ENCODE measurements around the gene EFL1. TPM values are rescaled to one million over a fixed set of nuclear protein-coding genes. Genes with fewer than 3 reads are reported as not detected.
"Not testable (repeated sequence)": the region's sequence is repeated elsewhere in the genome, so short reads cannot be mapped to it uniquely, and the experiment has no call there.

The EFL1 gene
- polyA plus RNA-seq, 1 of the 3 experiments (the other 2 are of a cell fraction) = 12.3 TPM

GRCh38 chr15:82300883-82301282, 38.3 kb upstream of the EFL1 start:
- WGBS (ENCODE audit: low lambda C conversion rate) = 73% methylated on average over 3 of the region's 7 CpGs
- no peak for DNase-seq
- no peaks in the 10 kb centered on the region for H3F3A ChIP-seq (replicated peaks; ENCODE audit: insufficient read depth)
- no peaks in the 10 kb centered on the region for H3K9me2 ChIP-seq
- no peaks in the 10 kb centered on the region for H3K36me3 ChIP-seq (replicated peaks in 1 of 2; ENCODE audit: control insufficient read depth in 1 of 2, insufficient read depth in 2 of 2, low read length in 1 of 2)
- no peaks in the 10 kb centered on the region for H3K79me2 ChIP-seq (ENCODE audit: insufficient read depth)
- no peaks in the 10 kb centered on the region for H4K20me1 ChIP-seq (ENCODE audit: insufficient read depth)
- H3K4me3 ChIP-seq (ENCODE audit: low read depth in 2 of 2, low read length in 1 of 2) = no peak overlapping the region
- H3K4me1 ChIP-seq (ENCODE audit: control insufficient read depth in 1 of 2, insufficient read depth in 2 of 2, low read depth in 1 of 2, low read length in 1 of 2) = peaks cover 0 to 17% of the 10 kb centered on the region in 2 experiments; a peak in 1 of 4 replicates
- no peaks in the 10 kb centered on the region for H3K9me3 ChIP-seq
- ChIA-PET POLR2A (no interaction called here), CTCF (no interaction called here)
- no peak overlapping the region for H3K27ac ChIP-seq (ENCODE audit: low read depth in 2 of 2, low read length in 1 of 2)
- H2AFZ ChIP-seq (ENCODE audit: low read depth) = no peak overlapping the region
- TF ChIP-seq NRF1 (IDR thresholded peaks at IDR 0.05; ENCODE audit: low read depth, low read length) (no peak), REST (IDR thresholded peaks at IDR 0.05; ENCODE audit: low read depth, low read length) (no peak), EZH2phosphoT487 (IDR thresholded peaks at IDR 0.05; ENCODE audit: borderline replicate concordance, low read depth) (no peak), TEAD4 (IDR thresholded peaks at IDR 0.05; ENCODE audit: borderline replicate concordance, insufficient read depth) (no peak)
- H3K9ac ChIP-seq = no peak overlapping the region
- H3K4me2 ChIP-seq = no peak overlapping the region
- H3K27me3 ChIP-seq (ENCODE audit: insufficient read depth) = no peaks in the 10 kb centered on the region; the same call in 1 of the 2 replicates

GRCh38 chr15:82300326-82300725, 37.8 kb upstream of the EFL1 start:
- CTCF ChIA-PET; H3K9me2 ChIP-seq; H3K4me3 ChIP-seq (ENCODE audit: low read depth in 2 of 2, low read length in 1 of 2); H2AFZ ChIP-seq (ENCODE audit: low read depth); H3F3A ChIP-seq (replicated peaks; ENCODE audit: insufficient read depth); H3K4me2 ChIP-seq; H4K20me1 ChIP-seq (ENCODE audit: insufficient read depth); DNase-seq; H3K36me3 ChIP-seq (replicated peaks in 1 of 2; ENCODE audit: control insufficient read depth in 1 of 2, insufficient read depth in 2 of 2, low read length in 1 of 2); H3K27ac ChIP-seq (ENCODE audit: low read depth in 2 of 2, low read length in 1 of 2); H3K9ac ChIP-seq; H3K9me3 ChIP-seq; H3K27me3 ChIP-seq (ENCODE audit: insufficient read depth); H3K79me2 ChIP-seq (ENCODE audit: insufficient read depth); POLR2A ChIA-PET: not testable (repeated sequence)
- WGBS (ENCODE audit: low lambda C conversion rate) = 38% methylated on average over 6 of the region's 6 CpGs
- peaks cover 0 to 13% of the 10 kb centered on the region in 2 experiments; a peak in 1 of 4 replicates for H3K4me1 ChIP-seq (ENCODE audit: control insufficient read depth in 1 of 2, insufficient read depth in 2 of 2, low read depth in 1 of 2, low read length in 1 of 2)

- H3K36me3 ChIP-seq (replicated peaks in 1 of 2; ENCODE audit: control insufficient read depth in 1 of 2, insufficient read depth in 2 of 2, low read length in 1 of 2); POLR2A ChIA-PET; H3K27me3 ChIP-seq (ENCODE audit: insufficient read depth); H3K4me3 ChIP-seq (ENCODE audit: low read depth in 2 of 2, low read length in 1 of 2); H3K9ac ChIP-seq; H3K27ac ChIP-seq (ENCODE audit: low read depth in 2 of 2, low read length in 1 of 2); H3K9me2 ChIP-seq; H3K9me3 ChIP-seq; H3F3A ChIP-seq (replicated peaks; ENCODE audit: insufficient read depth); H2AFZ ChIP-seq (ENCODE audit: low read depth); DNase-seq; CTCF ChIA-PET; H3K79me2 ChIP-seq (ENCODE audit: insufficient read depth); H3K4me2 ChIP-seq; H3K4me1 ChIP-seq (ENCODE audit: control insufficient read depth in 1 of 2, insufficient read depth in 2 of 2, low read depth in 1 of 2, low read length in 1 of 2); H4K20me1 ChIP-seq (ENCODE audit: insufficient read depth): not testable (repeated sequence)
- WGBS (ENCODE audit: low lambda C conversion rate) = 82% methylated on average over 3 of the region's 6 CpGs
Observed at GRCh38 chr15:82299511-82299914, 37.0 kb upstream of the EFL1 start.
